Hepatocyte (in vitro differentiated cells): ENCODE measurements around the gene AFAP1. TPM values are rescaled to one million over a fixed set of nuclear protein-coding genes. Genes with fewer than 3 reads are reported as not detected.

ENCODE experiments used
- DNase-seq: peaks from one replicate; pipeline ENCODE4 v3.0.0-alpha.2; 2016; ENCODE audit warnings: low spot score
- H2AFZ ChIP-seq: fragments of 200-600 bp; sonication (generic); 2 replicates; pipeline ENCODE4 v1.6.0; 2016; ENCODE audit warnings: antibody characterized with exemption, mild to moderate bottlenecking
- H3K27ac ChIP-seq: fragments of 200-600 bp; sonication (generic); 2 replicates; pipeline ENCODE4 v1.5.1; 2016; ENCODE audit warnings: mild to moderate bottlenecking
- H3K27me3 ChIP-seq: fragments of 200-600 bp; sonication (generic); 2 replicates; pipeline ENCODE4 v1.6.1; 2016
- H3K36me3 ChIP-seq: fragments of 200-600 bp; sonication (generic); replicated peaks from 2 replicates; pipeline ENCODE4 v1.5.1; 2016; ENCODE audit warnings: low read depth; ENCODE audit not compliant: insufficient read depth
- H3K4me1 ChIP-seq: fragments of 200-600 bp; sonication (generic); 2 replicates; pipeline ENCODE4 v1.5.1; 2016; ENCODE audit warnings: mild to moderate bottlenecking, moderate library complexity; ENCODE audit not compliant: insufficient read depth
- H3K4me2 ChIP-seq: fragments of 200-600 bp; sonication (generic); 2 replicates; pipeline ENCODE4 v1.6.0; 2016
- H3K4me3 ChIP-seq: fragments of 200-600 bp; sonication (generic); 2 replicates; pipeline ENCODE4 v1.5.1; 2016; ENCODE audit warnings: mild to moderate bottlenecking
- H3K79me2 ChIP-seq: fragments of 200-600 bp; sonication (generic); 2 replicates; pipeline ENCODE4 v1.6.0; 2017; ENCODE audit warnings: mild to moderate bottlenecking
- H3K9me2 ChIP-seq: fragments of 200-600 bp; sonication (generic); replicated peaks from 2 replicates; pipeline ENCODE4 v1.6.0; 2017; ENCODE audit warnings: mild to moderate bottlenecking; ENCODE audit not compliant: insufficient read depth
- H3K9me3 ChIP-seq: fragments of 200-600 bp; sonication (generic); 2 replicates; pipeline ENCODE4 v1.5.1; 2016; ENCODE audit warnings: low read depth, mild to moderate bottlenecking
- H4K20me1 ChIP-seq: fragments of 200-600 bp; sonication (generic); 2 replicates; pipeline ENCODE4 v1.6.0; 2016; ENCODE audit warnings: mild to moderate bottlenecking; ENCODE audit not compliant: insufficient read depth, poor library complexity, severe bottlenecking
- EZH2 ChIP-seq: fragments of 200-600 bp; sonication (generic); IDR thresholded peaks from 2 replicates; pipeline ENCODE4 v1.6.1; 2016; ENCODE audit warnings: antibody characterized with exemption, mild to moderate bottlenecking, borderline replicate concordance
- EZH2phosphoT487 ChIP-seq: fragments of 200-600 bp; sonication (generic); IDR thresholded peaks from one replicate; pipeline ENCODE4 v1.6.1; 2018; ENCODE audit warnings: antibody characterized with exemption, mild to moderate bottlenecking, low read depth, moderate library complexity; ENCODE audit not compliant: unreplicated experiment, severe bottlenecking
- WGBS: methylation state at CpG from one replicate; pipeline ENCODE4 v1.1.6; 2016; ENCODE audit warnings: low lambda C conversion rate; ENCODE audit errors: missing lambda C conversion rate; 5-methylcytosine and 5-hydroxymethylcytosine counted together
- polyA plus RNA-seq: library from polyadenylated mRNA; unstranded; fragments of >200 nt; fragmentation: Nextera tagmentation; extraction: Ambion mirVana; gene quantifications from 2 replicates; pipeline ENCODE4 v1.2.1, GENCODE V29; 2016
- total RNA-seq: library from RNA; depleted of rRNA; stranded (reverse); fragments of >200 nt; gene quantifications from 2 replicates; pipeline ENCODE4 v1.2.3, GENCODE V29; 2014
- TF ChIP-seq, protein P1 (sequence below): fragments of 200-600 bp; sonication (generic); IDR thresholded peaks from 2 replicates; pipeline ENCODE4 v1.5.1; 2016; ENCODE audit warnings: antibody characterized with exemption, mild to moderate bottlenecking; ENCODE audit not compliant: poor library complexity

AFAP1 gene
- total and polyA plus RNA-seq, 2 experiments from 2014 or later, result 9.3 to 16.2 TPM

DNA sequence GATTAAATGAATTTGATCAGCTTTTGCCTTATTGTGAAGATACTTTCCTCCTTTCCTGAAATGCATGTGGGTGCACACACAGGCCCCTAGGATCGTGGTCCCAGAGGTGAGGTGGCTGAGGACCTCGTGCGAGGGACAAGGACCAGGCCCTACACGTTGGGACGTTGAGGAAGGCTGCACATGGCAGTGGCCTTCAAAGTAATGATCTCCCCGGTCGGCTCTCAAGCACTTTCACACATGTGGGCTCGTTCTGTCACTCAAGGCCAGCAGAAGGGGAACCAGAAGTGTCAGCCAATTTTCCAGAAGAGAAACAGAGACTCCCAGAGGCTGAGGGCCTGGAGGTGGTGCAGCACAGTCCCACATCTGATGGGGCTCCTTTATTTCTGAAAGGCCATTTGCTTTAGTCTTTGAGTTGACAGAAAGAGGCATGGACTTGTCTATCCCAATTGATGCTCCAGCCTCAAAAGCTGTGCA lies 196.8 kb downstream of the AFAP1 start:
- no peaks in the 10 kb centered on the region for H3K9me3 ChIP-seq
- TF ChIP-seq EZH2phosphoT487 (no peak), EZH2 (no peak)
- TF ChIP-seq, protein P1, sequence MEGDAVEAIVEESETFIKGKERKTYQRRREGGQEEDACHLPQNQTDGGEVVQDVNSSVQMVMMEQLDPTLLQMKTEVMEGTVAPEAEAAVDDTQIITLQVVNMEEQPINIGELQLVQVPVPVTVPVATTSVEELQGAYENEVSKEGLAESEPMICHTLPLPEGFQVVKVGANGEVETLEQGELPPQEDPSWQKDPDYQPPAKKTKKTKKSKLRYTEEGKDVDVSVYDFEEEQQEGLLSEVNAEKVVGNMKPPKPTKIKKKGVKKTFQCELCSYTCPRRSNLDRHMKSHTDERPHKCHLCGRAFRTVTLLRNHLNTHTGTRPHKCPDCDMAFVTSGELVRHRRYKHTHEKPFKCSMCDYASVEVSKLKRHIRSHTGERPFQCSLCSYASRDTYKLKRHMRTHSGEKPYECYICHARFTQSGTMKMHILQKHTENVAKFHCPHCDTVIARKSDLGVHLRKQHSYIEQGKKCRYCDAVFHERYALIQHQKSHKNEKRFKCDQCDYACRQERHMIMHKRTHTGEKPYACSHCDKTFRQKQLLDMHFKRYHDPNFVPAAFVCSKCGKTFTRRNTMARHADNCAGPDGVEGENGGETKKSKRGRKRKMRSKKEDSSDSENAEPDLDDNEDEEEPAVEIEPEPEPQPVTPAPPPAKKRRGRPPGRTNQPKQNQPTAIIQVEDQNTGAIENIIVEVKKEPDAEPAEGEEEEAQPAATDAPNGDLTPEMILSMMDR, result no peak
- no peaks in the 10 kb centered on the region for H3K36me3 ChIP-seq
- no peaks in the 10 kb centered on the region for H3K4me1 ChIP-seq
- 76% methylated on average over 8 of the region's 8 CpGs for WGBS
- no peak overlapping the region for H3K27ac ChIP-seq
- no peak overlapping the region for H2AFZ ChIP-seq
- no peak overlapping the region for H3K4me2 ChIP-seq
- H3K9me2 ChIP-seq, result no peaks in the 10 kb centered on the region
- H3K27me3 ChIP-seq, result no peaks in the 10 kb centered on the region
- no peaks in the 10 kb centered on the region for H4K20me1 ChIP-seq
- no peak overlapping the region for H3K4me3 ChIP-seq
- DNase-seq, result no peak
- H3K79me2 ChIP-seq, result no peaks in the 10 kb centered on the region

DNA sequence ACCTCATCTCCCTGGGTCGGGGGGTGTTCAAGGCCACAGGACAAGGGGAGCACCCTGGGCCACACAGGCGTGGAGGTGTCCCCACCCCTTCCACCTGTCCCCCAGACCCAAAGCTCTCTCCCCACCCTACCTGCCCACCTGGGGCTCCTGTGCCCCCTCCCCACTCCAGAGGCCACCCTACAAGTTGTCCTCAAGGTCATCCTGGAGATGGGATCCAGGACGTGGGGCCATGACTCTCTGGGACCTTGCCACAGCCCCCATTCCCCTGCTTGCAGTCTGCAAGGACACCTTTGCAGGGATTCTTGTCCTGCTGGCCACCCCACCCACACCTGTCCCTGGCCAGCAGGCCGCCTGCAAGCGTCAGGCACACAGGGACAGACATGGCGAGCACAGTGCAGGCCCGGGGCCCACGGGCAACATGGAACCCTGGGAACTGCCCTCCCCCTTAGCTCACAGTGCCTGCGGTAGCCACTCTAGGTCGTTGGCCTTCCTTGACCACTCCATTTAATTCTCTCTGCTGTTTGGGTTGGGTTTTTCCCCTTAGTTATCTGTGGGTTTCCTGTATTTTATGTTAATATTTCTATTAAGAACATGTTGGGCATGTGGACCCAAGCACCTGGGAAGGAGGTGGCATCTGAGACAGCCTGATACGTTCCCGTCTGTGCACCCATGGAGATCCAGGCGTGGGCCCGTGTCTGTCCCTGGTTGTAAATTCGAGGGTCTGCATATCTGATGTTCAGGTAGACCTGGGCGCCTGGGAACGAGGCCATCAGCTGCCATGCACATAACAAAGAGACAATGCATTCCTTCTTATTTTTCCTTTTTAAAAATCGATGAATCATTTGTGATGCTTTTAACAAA lies 197.5 kb downstream of the AFAP1 start:
- H3K27me3 ChIP-seq, result no peaks in the 10 kb centered on the region
- H3K4me2 ChIP-seq, result no peak overlapping the region
- H3K79me2 ChIP-seq, result no peaks in the 10 kb centered on the region
- DNase-seq, result no peak
- H3K4me1 ChIP-seq, result no peaks in the 10 kb centered on the region
- H3K27ac ChIP-seq, result no peak overlapping the region
- H3K9me3 ChIP-seq, result no peaks in the 10 kb centered on the region
- TF ChIP-seq, protein P1, result no peak
- TF ChIP-seq EZH2 (no peak), EZH2phosphoT487 (no peak)
- no peak overlapping the region for H3K4me3 ChIP-seq
- H2AFZ ChIP-seq, result no peak overlapping the region
- no peaks in the 10 kb centered on the region for H3K9me2 ChIP-seq
- 94% methylated on average over 17 of the region's 18 CpGs for WGBS
- H3K36me3 ChIP-seq, result no peaks in the 10 kb centered on the region
- H4K20me1 ChIP-seq, result no peaks in the 10 kb centered on the region

DNA sequence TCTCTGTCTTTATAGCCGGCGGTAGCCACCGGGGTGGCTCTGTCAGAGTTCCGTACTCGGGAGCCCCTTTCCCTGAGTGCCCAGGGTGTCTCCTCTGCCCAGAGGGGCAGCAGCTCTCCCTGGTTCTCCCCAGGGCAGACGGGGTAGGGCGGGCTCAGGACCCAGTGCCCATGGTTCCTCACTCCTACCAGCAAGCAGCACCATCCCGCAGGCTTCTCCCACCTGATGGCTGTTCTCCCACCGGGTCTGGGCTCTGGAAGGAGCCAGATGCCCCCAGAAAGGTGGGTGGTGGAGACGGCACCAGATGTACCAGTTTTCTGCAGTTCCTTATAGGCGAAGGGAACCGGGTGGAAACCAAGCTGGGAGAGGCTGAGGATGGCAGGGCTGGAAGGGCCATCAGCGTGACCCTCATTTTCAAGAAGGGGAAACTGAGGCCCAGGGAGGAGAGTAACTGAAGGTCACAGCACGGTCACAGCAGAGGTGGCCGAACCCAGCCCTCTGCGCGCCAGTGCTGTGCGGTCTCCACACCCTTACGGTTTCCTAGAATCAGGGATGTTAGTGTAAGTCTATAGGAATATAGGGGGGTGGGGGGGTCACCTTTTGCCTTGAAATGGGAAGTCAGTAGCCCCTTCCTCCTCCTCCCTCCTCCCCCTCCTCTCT lies 198.7 kb downstream of the AFAP1 start:
- H4K20me1 ChIP-seq, result no peaks in the 10 kb centered on the region
- H3K27me3 ChIP-seq, result no peaks in the 10 kb centered on the region
- no peaks in the 10 kb centered on the region for H3K9me3 ChIP-seq
- no peaks in the 10 kb centered on the region for H3K4me1 ChIP-seq
- no peak overlapping the region for H3K27ac ChIP-seq
- no peaks in the 10 kb centered on the region for H3K9me2 ChIP-seq
- WGBS, result 93% methylated on average over 18 of the region's 19 CpGs
- DNase-seq, result no peak
- no peak overlapping the region for H3K4me3 ChIP-seq
- H3K79me2 ChIP-seq, result no peaks in the 10 kb centered on the region
- TF ChIP-seq, protein P1, result no peak
- TF ChIP-seq EZH2phosphoT487, result no peak
- no peak for TF ChIP-seq EZH2
- no peaks in the 10 kb centered on the region for H3K36me3 ChIP-seq
- no peak overlapping the region for H3K4me2 ChIP-seq
- H2AFZ ChIP-seq, result no peak overlapping the region
